GM20000 (cell line): Measurements from ENCODE around the gene ABCD4.

ENCODE experiments used
- DNase-seq: peaks from one replicate; pipeline ENCODE4 v3.0.0; 2012; ENCODE audit warnings: low spot score
- CTCF ChIP-seq: IDR thresholded peaks from 2 replicates; pipeline ENCODE4 v1.5.1; 2012; ENCODE audit warnings: mild to moderate bottlenecking, control low read depth; ENCODE audit errors: extremely low read depth, missing control alignments

Gene ABCD4

DNA sequence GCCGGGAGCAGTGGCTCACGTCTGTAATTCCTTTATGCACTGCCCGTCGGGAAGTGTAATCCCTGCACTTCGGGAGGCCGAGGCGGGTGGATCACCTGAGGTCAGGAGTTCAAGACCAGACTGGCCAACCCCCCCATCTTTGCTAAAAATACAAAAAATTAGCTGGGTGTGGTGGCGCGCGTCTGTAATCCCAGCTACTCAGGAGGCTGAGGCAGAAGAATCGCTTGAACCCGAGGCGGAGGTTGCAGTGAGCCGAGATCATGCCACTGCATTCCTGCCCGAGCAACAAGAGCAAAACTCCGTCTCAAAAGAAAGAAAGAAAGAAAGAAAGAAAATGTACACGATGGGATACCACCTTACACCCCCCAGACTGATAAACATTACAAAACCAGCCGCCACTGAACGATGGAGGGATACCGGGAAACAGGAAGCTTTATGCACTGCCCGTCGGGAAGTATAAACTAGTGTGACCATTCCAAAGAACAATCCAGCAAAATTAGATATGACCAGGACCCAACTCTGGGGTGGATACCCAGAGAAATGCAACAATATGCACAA is 1.1 kb downstream of the ABCD4 start:
- DNase-seq: no peak
- no peak for TF ChIP-seq CTCF

DNA sequence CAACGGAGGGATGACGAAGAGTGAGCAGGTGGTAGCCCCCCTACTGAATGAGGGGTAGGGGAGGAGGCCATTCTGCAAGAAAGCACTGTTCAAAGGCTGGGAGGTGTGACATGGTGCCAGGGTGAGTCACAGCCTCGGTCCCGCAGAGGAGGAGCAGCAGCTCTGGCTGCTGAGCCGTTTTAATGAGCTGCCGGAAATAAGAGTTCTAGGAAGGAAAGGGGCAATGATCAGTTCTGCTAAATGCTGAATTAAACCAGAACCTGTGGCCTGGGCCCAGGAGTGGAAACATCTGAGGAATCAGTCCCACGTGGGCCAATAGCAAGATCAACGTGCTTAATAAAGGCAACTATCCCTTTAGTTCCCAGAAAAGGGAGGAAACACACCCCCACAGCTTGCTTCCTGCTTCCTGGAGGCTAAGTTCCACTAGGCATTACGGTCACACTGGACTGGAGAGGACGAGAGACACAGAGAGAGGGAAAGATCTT is 3.6 kb downstream of the ABCD4 start:
- no peak for DNase-seq
- TF ChIP-seq CTCF: no peak

DNA sequence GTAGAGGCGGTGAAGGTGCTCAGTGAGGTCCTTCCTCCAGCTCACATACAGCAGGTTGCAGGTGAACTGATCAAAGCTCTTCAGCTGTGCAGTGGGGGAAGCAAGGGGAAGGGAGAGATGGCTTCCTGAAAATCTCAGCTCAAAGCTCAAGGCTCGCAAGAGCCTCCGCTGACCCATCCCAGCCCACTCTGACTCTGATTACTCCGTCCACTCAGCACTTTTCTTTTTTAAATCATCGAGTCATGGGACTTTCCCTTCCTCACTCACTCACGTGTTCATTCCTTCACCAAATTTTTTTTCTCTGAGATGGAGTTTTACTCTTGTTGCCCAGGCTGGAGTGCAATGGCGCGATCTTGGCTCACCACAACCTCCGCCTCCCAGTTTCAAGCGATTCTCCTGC is 4.7 kb downstream of the ABCD4 start:
- DNase-seq: no peak
- TF ChIP-seq CTCF: no peak

DNA sequence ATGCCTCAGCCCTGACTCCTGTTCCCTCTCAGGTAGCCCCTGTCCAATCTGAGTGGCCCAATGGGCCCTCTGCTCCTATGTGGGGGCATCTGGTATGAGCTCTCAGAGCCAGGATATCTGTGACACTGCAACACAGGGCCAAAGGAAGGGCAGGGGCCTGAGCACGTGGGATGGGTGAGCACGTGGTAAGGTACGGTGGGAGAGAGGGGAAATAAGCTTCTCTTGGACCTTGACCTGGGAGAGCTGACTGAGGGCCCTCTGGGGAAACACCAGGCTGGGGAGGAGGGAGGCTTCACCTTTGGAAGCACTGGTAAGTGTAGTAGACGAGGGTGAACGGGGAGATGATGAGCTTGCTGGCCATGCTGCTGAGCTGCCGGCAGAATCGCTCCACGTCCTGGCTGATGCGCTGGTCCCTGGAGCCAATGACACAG is 6.7 kb downstream of the ABCD4 start:
- DNase-seq: no peak
- no peak for TF ChIP-seq CTCF

- no peak for DNase-seq
- TF ChIP-seq CTCF: no peak
Measured at GRCh38 chr14:74293606-74294005, 9.1 kb downstream of the ABCD4 start.

- TF ChIP-seq CTCF: no peak
- DNase-seq: no peak
Measured at GRCh38 chr14:74292061-74292460, 10.7 kb downstream of the ABCD4 start.

DNA sequence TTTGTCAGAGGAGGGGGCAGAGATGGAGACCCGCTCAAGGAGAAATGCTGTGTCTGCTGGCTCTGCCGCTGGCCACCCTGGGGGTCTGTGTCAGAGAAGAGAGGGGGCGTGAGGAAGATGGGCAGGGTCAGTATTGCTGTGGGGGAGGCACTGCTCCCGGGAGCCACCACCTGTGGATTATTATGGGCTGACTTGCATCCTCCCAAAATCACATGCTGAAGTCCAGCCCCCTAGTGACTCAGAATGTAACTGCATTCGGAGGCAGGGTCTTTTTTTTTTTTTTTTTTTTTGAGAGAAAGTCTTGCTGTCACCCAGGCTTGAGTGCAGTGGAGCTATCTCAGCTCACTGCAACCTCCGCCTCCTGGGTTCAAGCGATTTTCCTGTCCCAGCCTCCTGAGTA is 12.3 kb downstream of the ABCD4 start:
- no peak for TF ChIP-seq CTCF
- DNase-seq: no peak
